GM19395 (cell line): Measurements from ENCODE around the gene THRA.
A peak's percentile ranks its signal among the peaks of the same experiment; 100 is the strongest.

Experiments used
- ATAC-seq: cut with Tn5 transposase; IDR thresholded peaks from one replicate; pipeline ENCODE4 v1.9.1; 2021; ENCODE audit warnings: mild to moderate bottlenecking, moderate library complexity; ENCODE audit not compliant: unreplicated experiment

Gene THRA

DNA sequence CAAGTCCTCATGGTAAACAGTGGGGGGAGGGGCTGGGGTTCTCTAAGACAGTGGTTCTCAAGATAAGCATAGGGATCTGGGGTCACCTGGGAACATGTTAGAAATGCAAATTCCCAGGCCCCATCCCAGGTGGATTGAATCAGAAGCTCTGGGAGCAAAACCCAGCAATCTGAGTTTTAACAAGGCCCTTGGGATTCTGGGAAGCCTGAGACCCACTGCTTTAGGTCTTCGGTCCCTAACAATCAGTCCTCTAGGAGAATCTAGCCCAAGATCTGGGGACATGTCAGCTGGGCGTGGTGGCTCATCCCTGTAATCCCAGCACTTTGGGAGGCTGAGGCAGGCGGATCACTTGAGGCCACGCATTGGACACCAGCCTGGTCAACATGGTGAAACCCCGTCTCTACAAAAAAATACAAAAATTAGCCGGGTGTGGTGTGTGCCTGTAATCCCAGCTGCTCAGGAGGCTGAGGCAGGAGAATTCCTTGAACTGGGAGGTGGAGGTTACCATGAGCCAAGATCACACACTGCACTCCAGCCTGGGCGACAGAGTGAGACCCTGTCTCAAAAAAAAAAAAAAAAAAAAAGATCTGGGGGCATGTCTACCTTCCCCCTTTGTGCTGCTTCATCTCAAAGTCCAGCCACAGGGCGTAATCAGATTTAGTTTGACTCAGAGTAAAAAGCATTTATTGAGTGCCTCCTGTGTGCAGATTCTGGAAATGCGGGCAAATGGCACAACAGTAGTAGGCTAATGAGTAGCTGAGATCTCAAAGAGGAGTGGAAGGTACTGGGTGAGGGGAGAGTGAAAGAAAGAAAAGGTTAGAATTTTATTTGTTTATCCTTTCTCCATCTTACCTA lies 46.4 kb downstream of the THRA start:
- no peak for ATAC-seq

DNA sequence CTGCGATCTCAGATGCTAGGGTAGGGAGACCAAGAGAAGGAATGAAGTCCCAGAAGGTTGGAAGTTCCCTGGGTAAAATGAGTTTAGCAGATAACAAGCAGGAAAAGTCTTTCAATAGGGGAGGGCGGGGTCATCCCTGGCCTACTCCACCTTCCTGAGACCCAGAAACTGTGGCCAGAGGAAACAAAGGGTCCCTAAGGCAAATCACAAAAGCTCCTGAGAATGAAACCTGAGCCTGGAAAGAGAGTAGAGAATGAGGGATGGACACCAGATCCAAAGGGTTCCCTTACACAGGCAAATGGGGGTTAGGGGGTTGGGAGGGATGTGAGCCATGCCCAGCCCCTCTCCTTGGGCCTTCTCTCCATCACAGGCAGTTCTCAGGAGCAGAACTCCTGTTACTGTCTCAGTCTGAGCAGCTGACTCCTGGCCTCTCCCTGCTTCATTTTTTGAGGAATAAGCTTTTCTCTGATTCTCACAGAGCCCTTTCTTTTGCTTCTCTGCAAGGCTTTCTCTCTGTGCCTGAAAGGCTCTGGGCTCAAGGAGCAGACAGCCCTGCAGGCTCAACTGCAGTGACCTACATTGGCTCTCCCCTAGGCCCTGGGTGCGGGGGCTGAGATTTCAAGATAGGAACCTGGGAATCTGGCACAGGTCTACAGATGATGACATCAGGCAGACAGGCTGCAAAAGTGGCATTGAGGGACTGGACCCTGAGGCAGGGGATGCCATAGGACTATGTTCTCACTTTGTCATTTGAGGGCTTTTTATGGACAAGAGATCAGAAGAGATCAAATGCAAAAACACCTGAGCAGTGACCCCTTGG lies 47.5 kb downstream of the THRA start:
- ATAC-seq: no peak

DNA sequence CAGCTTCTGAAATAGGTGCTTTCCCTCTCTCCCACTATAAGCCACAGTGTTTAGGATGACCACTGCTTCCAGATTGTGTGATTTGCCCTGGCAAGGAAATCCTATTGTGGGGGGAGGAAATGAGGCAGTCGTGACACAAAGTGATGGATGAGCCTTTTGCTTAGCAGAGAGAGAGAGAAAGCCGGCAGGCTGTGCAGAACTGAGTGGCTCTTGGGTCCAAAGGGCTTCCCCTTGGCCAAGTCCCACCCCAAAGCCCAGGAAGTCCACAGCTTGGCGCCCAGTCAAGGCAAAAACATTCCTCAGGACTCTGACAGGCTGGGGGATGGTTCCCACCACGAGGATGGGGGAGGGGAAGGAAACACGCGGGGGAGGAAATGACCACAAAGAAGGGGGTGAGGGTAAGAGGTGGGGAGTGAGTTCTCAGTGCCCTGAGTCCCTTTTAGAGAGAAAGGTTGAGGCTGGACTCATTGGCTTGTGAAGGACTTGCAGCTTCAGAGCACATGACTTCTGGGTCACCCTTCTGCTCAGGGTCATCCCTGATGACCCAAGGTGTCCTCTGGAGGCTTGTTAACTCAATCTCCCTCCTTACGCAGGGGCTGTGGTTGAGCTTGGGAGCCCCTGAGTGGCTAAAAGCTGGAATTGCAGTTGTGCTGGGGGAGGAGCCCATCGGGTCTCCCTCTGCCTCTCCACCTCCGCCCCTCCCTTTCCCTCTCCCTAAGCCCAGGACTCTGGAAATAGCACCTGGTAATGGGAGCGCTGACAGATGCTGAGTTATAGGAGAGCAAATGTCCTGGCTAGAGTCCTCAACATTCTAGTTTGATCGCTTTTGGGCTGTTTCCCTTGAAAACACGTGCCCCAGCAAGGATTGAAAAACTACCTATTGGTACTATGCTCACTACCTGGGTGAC lies 48.7 kb downstream of the THRA start:
- peak; percentile 60 for ATAC-seq

DNA sequence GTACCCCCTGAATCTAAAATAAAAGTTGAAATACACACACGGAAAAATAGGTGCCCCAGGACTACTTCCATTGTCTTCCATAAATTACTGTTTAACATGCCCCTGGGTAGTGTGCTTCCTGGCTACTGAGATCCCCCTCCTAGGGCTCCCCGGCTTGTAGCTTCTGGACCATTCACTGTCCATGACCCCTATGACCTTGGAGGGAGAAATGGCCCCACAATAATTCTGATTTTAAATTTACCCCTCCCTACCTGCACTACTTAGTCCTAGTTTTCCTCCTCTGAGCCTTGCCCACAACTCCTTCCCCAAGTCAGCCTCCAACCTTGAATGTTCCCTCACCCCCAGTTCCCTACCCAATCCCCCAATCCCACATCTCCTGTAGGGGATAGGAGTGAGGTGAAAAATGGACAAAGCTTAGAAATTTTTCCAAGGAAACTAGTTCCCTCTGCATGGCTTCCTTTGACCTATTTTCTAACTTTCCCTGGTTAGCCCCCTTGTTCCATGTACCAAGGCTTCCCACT lies 49.5 kb downstream of the THRA start:
- no peak for ATAC-seq

DNA sequence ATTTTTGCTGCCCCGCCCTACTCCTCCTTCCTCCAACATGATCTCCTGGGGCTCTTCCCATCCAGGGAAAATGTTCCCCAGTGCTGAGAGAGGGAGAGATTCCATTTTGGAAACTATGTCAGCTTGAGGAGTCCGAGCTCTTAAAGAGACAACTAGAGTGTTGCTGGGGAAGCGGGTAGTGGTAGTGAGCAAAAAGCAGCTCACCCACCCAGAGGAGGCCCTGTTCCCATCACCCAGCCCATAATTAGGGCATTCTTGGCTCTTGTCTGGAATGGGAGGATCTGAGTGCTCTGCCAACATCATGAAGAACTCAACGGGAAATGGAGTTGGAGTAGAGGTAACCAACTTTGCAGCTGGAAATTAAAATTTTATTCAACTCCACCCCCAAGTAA lies 49.9 kb downstream of the THRA start:
- ATAC-seq: peak; percentile 4

DNA sequence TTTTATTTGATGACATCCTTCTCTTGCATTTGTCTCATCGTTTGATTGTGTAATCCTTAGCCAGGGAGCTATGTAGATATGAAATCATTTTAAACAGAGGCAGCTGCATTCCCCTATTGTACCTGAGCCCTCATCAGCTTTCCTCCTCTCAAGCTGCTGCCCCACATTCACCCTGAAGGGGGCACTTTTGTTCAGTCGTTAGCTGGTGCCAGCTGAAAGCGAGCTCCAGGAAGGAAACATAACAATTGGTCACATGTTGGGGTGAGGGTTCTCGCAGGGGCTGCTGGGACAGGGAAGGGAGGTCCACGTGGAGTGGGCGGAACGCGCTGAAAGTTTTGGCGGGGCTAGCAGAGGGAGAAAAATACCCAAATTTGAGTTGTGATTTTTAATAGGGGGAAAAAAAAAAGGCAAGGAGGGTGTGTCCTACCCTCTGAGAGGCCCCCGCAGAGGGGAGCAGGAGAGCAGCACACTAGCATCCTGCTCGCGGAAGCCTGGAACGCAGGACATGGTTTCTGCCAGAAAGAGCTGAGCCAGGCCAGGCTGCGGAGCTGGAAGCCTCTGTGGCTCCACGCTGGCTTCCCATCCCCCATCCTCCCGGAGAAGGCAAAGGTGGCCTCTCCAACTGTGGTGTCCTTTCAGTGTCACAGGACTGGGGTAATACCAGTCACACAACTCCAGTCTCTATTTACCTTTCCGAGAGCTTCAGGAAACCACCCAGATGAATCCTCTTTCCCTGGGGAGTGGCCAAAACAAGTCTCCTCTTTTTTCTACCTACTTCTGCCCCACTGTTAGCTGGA lies 50.5 kb downstream of the THRA start:
- peak; percentile 76 for ATAC-seq

DNA sequence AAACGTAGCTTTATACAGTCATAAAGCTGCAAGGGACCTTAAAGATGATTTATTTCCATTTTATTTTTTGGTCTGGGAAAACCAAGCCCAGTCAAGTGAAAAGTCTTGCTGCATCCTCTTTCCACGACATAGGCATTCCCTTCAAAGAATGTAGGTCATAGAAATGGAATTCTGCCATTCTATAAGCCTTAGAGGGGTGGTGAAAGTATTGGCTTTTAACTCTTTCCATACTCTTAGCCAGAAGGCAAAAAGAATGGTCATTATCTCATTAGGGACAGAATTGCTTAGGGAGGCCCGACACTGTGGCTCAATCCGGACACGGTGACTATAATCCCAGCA lies 51.1 kb downstream of the THRA start:
- no peak for ATAC-seq

DNA sequence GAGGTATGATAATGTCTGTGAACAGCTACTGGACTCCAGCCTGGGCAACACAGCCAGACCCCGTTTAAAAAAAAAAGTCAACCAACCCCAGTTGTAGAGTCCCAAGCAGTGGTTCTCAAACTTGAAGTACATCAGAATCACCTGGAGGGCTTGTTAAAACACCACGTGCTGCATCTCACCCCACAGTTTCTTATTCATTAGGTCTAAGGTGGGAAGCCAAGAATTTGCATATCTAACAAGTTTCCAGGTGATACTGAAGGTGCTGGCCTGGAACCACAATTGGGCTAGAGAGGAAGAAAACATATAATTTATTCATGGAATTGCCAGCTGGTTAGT lies 52.3 kb downstream of the THRA start:
- no peak for ATAC-seq

DNA sequence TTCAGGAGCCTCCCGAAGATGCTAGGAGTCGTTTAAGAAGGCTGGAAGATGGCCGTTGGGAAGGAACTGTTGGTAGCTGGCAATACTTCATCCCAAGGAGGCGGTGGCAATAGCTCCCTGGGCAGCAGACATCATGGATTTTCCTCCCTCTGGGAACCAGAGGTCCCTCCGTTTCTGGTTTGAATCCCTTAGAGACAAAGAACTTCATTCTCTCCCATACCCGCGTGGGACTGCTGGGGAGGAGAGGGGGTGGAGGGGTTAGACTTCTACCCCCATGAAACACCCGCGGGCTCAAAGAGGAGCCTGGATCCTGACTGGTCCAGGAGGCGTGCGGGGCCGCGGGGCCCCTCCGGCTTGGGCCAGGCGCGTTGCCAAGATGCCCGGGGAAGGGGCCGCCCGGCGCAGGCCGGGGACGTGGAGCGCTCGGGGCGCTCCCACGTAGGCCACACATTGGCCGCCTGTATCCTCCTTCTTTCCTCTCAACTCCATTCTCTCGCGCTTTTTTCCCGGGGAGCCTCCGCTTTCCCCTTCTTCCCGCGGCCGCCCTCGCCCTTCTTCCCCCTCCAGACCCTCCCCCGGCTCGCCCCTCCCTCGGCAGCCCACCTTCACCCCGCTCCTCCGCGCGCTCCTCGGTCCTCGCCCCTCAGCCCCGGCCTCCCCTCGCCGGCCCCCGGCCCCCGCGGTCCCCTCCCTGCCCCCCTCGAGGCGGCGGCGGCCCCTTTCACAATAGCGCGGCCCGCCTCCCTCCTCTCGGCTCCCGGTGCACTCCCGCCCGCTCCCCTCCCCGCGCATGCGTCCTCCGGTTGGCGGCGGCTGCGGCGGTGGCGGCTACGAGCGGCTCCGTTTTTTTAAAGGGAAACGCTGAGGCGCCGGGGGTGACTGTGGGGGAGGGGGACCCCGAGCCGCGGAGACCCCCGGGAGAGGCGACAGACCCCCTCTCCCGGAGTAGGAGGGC lies 58.7 kb downstream of the THRA start, which contains the start of gene MSL1:
Gene MSL1 (plus strand): TSS at position 791 of the 955 bp plus-strand sequence. CDS start 642 bp downstream, outside the sequence.
- ATAC-seq: peak; percentile 53

DNA sequence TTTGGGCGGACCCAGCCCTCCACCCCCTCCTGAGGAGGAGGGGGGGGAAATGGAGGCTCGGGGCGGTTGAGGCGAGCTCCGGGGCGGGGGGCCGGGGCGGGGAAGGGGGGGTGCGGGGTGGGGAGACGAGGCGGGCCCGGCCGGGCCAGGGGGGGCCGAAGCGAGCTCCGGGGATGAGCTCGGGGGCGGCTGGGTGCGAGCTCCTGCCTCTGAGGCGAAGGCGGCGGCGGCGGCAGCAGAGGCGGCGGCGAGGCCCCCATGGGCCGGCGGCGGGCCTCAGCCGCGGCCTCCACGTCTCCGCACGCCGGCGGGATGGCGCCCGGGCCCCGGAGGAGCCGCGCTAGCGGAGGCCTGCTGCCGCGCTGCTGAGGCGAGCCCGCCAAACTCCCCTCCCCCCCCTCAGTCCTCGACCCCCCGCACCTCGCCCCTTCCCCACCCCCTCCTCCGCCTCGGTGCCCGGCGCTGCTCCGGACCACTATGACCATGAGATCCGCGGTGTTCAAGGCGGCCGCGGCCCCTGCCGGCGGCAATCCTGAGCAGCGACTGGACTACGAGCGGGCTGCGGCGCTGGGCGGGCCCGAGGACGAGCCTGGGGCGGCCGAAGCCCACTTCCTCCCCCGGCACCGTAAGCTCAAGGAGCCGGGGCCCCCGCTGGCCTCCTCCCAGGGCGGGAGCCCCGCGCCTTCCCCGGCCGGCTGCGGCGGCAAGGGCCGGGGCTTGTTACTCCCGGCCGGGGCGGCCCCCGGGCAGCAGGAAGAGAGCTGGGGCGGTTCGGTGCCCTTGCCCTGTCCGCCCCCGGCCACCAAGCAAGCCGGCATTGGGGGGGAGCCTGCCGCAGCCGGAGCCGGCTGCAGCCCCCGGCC lies 59.6 kb downstream of the THRA start:
- ATAC-seq: peak; percentile 39

DNA sequence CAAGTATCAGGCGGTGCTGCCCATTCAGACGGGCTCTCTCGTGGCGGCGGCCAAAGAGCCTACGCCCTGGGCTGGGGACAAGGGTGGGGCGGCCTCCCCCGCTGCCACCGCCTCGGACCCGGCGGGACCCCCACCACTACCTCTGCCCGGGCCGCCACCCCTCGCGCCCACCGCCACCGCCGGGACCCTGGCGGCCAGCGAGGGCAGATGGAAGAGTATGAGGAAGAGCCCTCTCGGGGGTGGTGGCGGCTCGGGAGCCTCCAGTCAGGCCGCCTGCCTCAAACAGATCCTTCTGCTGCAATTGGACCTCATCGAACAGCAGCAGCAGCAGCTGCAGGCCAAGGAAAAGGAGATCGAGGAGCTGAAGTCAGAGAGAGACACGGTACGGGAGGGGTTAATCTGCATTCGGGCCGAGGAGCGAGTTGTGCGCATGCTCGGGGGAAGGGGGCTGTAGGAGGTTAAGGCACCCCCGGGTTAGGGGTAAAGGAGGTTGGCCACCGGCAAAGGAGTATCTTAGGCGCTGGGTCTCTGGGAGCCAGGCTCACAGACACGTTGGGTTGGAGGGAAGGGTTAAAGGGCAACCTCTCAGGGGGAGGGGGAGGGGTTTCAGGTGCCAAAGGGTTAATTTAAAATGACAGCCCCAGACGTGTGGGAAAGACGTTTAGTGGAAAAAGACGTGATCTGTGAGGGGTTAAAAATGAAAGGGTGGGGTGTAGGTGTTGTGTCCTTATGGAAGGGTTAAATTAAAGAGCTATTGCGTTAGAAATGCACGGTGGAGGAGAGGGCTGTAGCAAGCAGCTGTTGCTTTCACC lies 60.4 kb downstream of the THRA start:
- peak; percentile 38 for ATAC-seq

DNA sequence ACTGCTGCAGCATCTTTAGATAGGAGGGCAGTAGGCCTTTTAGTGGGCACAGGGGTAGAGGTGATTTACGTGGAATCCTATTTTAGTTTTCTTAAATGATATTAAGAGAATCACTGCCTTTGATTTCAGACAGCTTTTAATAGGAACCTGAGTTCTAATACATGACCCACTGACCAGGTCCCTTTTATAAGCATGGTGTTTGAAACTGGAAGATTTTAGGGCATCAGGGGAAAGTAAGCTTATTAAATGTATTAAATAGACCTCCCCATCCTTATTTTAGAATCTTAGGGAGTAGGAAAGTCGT lies 61.0 kb downstream of the THRA start:
- no peak for ATAC-seq

DNA sequence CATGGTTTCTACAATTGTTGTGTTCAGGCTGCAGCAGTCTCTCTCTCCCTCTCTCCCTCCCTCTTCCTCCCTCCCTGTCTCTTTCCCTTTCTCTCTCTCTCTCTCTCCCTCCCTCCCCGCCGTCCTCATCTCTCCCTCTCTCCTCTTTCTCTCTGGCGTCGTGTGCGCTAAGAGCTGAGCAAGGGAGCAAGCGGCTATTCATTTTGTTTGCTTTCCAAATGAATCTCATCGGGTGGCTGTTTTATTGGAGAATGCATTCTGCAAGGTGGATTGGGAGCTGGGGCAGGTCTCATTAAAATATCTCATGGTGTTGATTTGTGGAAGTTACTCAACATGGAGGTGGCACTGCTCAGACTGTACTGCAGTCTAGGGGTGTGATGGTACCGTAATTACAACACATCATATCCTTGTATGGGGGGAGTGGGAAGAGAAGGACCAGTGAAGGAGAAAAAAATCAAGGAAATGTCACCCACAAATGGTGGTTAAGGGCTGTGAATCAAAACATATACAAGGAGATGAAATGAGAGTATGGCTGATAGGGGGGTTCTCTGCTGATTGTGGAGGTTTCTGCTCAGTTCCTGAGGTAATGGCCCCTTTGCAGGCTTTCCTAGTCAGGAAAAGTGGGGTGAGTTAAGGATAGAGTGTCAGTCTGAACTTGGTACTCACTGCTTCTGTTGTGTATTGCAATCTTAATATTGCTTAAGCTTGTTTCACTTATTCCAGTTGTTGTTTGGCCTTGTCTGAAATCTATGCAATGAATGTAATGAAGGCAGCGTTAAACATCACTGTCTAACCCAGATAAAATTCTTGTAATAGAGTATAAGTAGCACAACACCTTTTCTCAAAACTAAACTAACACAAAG lies 61.7 kb downstream of the THRA start:
- ATAC-seq: no peak

DNA sequence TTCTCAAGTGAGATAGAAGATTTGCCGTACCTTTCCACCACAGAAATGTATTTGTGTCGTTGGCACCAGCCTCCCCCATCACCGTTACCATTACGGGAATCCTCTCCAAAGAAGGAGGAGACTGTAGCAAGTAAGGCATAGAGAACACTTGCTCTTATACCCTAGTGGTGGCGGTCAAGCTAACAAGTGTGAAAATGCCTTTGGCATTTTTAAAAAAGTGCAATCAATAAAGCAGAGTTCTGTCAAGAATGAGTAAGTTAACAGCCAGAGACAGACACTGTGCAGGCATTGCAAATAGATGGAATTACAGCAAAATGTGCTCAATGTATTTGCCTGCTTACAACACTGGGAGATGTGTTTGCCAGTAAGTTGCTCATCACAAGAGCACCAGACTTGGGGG lies 66.7 kb downstream of the THRA start:
- ATAC-seq: no peak

DNA sequence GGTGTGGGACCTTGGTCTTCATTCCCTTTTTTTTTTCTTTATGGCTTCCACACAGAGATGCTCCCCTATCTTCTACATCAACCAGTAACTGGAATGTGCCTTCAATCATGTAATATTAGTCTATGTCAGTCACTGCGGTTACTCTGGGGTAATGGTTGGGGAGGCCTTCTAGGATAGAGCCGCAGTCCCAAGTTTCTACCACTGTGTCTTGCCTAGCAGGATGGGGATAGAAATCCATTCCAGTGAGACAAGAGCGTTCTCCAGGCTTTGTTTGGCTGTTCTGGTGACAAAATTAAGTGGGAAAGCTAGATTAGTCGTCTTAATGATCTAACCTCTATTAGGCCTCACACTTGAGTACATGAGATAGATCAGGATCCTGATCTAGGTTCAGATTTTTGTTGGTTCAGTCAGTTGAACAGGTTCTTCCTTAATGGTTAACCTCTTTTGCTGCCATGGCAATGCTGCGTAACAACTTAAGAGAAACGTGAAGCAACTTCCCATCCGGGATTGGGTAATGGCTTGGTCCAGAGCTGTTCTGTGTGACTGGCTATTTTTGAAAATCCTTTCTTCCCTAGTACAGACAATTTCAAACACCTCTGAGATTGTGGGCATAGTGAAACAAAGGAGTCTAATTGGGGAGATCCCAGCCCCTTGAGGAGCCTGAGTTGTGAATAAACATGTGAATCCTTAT lies 67.7 kb downstream of the THRA start:
- ATAC-seq: no peak

DNA sequence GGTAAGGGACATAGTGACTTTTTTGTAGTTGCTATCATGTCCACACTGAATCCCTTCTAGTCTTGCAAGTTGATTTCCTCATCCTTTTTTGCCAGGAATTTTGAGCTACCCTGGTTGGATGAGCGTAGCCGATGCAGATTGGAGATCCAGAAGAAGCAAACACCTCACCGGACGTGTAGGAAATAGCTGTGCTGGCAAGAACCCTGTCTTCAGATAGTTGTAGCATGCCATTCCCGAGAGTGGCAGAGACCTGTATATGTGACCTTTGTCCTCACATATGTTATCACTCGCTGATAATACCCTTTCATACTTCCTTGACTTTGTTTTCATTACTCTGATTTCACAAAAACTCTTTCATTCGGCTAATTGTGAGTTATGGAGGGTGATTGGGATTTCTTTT lies 71.4 kb downstream of the THRA start:
- no peak for ATAC-seq
